Thyroid gland (tissue), 4 donors: Measurements from ENCODE around the gene TMEM217.
"Not testable (repeated sequence)": the region's sequence is repeated elsewhere in the genome, so short reads cannot be mapped to it uniquely, and the experiment has no call there.

Source experiments
- POLR2A ChIP-seq, 2 donors: fragments of 450-650 bp; IDR thresholded peaks; one replicate each; pipeline ENCODE4 v1.6.1; 2017; ENCODE audit warnings: antibody characterized with exemption in 2 of 2, mild to moderate bottlenecking in 2 of 2, moderate library complexity in 1 of 2
- TF ChIP-seq, protein P1 (sequence below), 6 experiments: fragments of 200-600 bp in 3 of 6; fragments of 450-650 bp in 3 of 6; sonication (generic) in 3 of 6; IDR thresholded peaks; one replicate each; pipeline ENCODE4 v1.5.1; 2016 to 2019; ENCODE audit warnings: antibody characterized with exemption in 6 of 6, mild to moderate bottlenecking in 2 of 6, inconsistent platforms in 1 of 6, moderate library complexity in 1 of 6

- not testable (repeated sequence) for TF ChIP-seq POLR2A (IDR thresholded peaks at IDR 0.05)
- TF ChIP-seq, protein P1, sequence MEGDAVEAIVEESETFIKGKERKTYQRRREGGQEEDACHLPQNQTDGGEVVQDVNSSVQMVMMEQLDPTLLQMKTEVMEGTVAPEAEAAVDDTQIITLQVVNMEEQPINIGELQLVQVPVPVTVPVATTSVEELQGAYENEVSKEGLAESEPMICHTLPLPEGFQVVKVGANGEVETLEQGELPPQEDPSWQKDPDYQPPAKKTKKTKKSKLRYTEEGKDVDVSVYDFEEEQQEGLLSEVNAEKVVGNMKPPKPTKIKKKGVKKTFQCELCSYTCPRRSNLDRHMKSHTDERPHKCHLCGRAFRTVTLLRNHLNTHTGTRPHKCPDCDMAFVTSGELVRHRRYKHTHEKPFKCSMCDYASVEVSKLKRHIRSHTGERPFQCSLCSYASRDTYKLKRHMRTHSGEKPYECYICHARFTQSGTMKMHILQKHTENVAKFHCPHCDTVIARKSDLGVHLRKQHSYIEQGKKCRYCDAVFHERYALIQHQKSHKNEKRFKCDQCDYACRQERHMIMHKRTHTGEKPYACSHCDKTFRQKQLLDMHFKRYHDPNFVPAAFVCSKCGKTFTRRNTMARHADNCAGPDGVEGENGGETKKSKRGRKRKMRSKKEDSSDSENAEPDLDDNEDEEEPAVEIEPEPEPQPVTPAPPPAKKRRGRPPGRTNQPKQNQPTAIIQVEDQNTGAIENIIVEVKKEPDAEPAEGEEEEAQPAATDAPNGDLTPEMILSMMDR (IDR thresholded peaks at IDR 0.05), result not testable (repeated sequence)
Measured at GRCh38 chr6:37185949-37186720, 71.8 kb downstream of the TMEM217 start.
